Measurements from ENCODE around the gene ATP6V0E2.

DNA sequence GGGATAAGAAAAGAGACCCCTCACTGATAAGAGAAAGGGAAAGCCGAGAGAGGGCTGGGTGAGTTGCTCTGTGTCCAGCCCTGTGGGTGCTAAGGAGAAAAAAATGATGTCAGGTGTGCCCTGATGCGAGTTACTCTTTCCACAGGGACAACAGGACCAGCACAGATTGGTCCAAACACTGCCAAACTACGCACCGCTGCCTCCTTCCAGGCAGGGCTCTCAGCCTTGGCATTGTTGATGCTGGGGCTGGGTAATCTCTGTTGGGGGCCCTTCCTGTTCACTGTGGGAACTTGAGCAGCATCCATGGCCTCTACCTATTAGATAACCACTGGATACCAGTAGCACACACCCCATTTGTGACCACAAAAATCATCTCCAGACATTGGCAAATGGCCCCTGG lies 10.3 kb upstream of the ATP6V0E2 start:
- TF ChIP-seq, protein P1, sequence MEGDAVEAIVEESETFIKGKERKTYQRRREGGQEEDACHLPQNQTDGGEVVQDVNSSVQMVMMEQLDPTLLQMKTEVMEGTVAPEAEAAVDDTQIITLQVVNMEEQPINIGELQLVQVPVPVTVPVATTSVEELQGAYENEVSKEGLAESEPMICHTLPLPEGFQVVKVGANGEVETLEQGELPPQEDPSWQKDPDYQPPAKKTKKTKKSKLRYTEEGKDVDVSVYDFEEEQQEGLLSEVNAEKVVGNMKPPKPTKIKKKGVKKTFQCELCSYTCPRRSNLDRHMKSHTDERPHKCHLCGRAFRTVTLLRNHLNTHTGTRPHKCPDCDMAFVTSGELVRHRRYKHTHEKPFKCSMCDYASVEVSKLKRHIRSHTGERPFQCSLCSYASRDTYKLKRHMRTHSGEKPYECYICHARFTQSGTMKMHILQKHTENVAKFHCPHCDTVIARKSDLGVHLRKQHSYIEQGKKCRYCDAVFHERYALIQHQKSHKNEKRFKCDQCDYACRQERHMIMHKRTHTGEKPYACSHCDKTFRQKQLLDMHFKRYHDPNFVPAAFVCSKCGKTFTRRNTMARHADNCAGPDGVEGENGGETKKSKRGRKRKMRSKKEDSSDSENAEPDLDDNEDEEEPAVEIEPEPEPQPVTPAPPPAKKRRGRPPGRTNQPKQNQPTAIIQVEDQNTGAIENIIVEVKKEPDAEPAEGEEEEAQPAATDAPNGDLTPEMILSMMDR (conservative IDR thresholded peaks at IDR 0.05): no peak
- no peak for TF ChIP-seq EZH2 (IDR thresholded peaks at IDR 0.05; ENCODE audit: low read depth)
